GM04503 (cell line): Measurements from ENCODE around the gene PDPN.
A peak's percentile ranks its signal among the peaks of the same experiment; 100 is the strongest.
"Not testable (repeated sequence)": the region's sequence is repeated elsewhere in the genome, so short reads cannot be mapped to it uniquely, and the experiment has no call there.

Experiments used
- DNase-seq: peaks from one replicate; pipeline ENCODE4 v3.0.0-alpha.2; 2012; ENCODE audit warnings: low read depth

The PDPN gene, protein sequence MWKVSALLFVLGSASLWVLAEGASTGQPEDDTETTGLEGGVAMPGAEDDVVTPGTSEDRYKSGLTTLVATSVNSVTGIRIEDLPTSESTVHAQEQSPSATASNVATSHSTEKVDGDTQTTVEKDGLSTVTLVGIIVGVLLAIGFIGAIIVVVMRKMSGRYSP

DNA sequence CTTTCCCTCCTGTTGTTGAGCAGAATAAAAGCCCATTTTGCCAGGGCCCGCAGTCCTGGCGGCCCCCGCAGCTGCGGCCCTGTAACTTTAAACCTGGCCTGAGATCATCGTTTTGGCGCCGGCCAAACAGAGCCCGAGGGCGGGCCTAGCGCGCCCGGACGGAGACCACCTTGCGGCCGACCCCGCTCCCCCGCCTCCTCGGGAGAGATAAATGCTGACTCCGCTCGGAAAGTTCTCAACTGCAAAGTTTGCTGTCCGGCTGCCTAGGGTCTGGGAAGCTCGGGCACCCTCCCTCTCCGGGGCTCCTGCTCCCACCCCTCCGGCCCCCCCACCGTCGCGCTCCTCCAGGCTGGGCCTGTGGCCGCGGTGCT lies at the start of gene PDPN:
Gene PDPN, plus strand, starts transcription at position 238 of the 371 bp plus-strand sequence. CDS start 202 bp downstream, outside the sequence.
- DNase-seq = no peak

DNA sequence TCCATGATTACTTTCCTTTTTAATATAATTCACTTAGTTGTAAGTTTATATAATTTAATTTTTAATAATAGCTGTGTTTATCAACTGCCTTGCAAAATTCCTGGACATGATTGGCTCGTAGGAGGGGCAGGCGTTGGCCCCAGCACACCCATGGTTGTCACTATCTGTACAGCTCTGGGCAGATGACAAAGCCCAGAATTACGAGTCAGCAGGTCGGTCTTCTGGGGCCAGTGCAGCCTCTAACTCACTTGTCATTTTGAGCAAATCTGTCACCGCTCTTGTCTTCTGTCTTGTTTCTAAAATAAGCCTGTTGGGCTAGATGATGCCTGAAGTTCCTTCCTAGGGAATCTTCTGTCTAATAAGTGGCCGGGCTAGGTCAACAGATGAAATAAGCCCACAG lies 48.4 kb upstream of the PDPN start:
- DNase-seq = no peak

DNA sequence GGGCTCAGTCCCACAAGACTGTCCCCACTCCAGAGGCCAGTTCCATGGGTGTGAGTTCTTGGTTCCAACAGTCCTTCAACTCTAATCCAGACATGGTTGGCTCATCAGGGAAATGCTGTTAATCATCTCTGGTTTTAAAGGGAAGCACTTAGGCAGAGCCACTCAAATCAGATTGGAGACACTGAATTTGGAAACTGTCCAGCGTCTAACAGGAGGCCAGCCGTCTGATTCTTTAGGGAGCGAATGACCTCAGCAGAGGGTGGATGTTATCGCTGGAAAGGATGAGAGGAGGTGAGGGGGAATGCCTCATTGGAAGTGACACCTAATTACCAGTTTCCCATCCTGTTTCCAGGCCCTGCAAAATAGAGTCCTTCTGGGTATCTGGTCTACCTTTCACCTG lies 47.1 kb upstream of the PDPN start:
- no peak for DNase-seq

- no peak for DNase-seq
Observed at GRCh38 chr1:13538832-13539231, 44.8 kb upstream of the PDPN start.

GRCh38 chr1:13539683-13540082 lies 43.9 kb upstream of the PDPN start:
- DNase-seq = no peak

DNA sequence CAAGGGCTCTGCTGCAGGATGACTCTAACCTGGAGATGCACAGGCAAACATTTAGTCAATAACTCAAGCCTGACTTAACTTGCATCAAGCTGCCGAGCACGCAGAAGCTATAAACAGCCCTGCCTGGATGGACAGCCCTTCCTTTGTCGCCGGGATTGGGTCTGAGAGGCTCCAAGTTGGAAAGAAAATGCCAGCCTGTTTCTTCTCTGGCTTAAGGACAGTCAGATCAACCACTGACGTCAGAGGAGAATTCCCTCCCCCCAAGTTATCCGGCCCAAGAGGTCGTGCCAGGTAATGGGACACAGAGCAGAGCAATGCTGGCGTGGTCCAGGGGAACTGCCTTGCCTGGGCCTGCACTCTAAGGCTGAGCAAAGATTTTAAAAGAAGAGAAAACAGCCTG lies 42.8 kb upstream of the PDPN start:
- DNase-seq = no peak

- no peak for DNase-seq
Observed at GRCh38 chr1:13541435-13542215, 42.0 kb upstream of the PDPN start.

GRCh38 chr1:13543451-13544220 lies 40.0 kb upstream of the PDPN start:
- peak; percentile 3 for DNase-seq

DNA sequence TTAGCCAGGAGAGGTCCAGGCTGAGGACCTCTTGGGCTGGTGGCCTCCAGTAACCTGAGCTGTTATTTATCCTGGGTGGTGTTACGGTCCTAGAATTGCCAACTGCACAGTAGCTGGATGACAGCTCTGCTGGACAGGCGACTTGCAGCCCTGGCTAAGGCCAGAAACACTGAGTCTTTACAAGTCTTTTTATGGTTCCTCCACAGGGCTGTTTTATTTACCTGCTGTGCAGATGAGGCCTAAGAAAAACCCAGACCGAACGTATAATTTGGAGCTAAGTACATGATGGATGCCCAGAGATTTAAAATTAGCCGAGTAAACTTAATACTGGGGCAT lies 39.4 kb upstream of the PDPN start:
- no peak for DNase-seq

DNA sequence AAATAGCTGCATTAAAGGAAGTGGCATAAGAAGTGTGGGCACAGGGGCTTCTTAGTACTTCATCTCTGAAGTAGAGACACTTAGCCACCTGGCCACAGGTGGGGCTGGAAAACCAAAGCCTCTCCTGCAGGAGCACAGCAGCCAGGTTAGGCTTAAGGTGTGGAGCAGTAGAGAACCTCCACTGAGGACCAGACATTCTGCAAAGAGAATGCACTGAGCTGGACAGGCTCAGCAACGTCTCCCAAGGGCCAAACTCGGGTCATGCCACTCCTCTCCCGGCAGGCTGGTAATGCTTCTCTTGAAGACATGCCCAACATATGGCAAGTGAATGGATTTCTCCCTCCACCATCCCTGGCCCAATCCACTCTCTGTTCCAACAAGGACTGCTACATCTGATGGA lies 36.8 kb upstream of the PDPN start:
- no peak for DNase-seq

GRCh38 chr1:13548281-13548680 lies 35.4 kb upstream of the PDPN start:
- DNase-seq = no peak

DNA sequence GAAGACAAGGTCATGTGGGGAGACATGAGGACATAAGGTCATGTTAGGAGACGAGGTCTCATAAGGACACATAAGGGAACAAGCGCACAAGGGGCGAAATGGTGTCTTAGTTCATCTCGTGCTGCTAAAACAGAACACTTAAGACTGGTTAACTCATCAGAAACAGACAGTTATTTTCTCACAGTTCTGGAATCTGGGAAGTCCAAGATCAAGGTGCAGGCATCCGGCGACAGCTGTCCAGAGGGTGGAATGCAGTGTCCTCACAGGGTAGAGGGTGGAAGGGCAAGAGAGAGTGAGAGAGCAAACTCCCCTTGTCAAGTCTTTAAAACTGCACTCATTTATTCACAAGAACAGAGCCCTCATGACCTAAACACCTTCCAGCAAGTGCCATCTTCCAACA lies 34.6 kb upstream of the PDPN start:
- no peak for DNase-seq

GRCh38 chr1:13549521-13549920 lies 34.1 kb upstream of the PDPN start:
- DNase-seq = no peak

- DNase-seq = no peak
Observed at GRCh38 chr1:13550663-13551062, 33.0 kb upstream of the PDPN start.

DNA sequence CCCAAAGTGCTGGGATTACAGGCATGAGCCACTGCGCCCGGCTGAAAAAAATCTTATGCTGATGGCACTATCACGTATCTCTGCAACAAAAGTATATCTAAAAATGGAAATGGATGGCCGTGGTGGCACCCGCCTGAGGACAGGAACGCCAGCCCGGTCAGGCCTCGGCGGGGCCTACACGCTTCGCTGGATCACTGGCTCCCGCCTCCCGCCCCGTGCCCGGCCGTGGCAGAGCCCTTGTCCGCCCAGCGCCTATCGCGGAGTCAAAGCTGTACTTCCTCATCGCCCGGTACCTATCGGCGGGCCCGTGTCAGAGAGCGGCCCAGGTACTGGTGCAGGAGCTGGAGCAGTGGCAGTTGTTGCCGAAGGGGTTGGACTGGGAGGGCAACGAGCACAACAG lies 28.8 kb upstream of the PDPN start:
- no peak for DNase-seq

GRCh38 chr1:13556224-13556764 lies 27.3 kb upstream of the PDPN start:
- no peak for DNase-seq

GRCh38 chr1:13560541-13560940 lies 23.1 kb upstream of the PDPN start:
- DNase-seq = no peak

- DNase-seq = not testable (repeated sequence)
Observed at GRCh38 chr1:13562981-13563380, 20.7 kb upstream of the PDPN start.

DNA sequence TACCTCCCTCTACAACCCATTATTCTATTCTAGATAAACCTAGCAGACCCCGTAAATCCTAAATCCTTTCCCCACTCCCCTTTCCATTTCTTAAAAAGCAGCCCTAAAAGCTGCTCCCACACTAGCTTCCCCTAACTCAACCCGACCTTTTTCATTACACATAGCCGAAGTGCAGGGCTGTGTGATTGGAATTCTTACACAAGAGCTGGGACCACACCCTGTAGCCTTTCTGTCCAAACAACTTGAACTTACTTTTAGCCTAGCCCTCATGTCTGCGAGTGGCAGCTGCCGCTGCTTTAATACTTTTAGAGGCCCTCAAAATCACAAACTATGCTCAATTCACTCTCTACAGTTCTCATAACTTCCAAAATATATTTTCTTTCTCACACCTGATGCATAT lies 19.6 kb upstream of the PDPN start:
- no peak for DNase-seq

- DNase-seq = not testable (repeated sequence)
Observed at GRCh38 chr1:13570435-13570834, 13.2 kb upstream of the PDPN start.

DNA sequence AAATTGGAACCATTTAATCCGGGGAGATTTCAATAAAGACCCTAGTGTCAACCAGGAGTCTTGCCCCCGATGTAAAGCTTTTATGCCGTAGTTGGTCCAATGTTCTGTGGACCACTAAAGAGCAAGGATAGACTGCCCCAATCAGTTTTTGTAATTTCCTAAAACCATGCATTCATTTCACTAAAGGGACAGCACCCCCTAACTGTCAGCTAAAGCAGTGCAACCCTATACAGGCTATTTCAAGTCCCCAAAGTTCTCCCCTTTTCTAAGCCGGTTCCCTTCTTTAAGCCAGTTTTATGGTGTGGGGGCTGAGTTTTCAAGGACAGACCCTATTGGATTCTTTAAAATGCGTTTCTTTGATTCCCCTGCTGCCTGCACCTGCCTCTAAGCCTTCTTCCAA lies 12.7 kb upstream of the PDPN start:
- DNase-seq = no peak

GRCh38 chr1:13573586-13573985 lies 10.0 kb upstream of the PDPN start:
- DNase-seq = no peak

- DNase-seq = no peak
Observed at GRCh38 chr1:13576926-13577325, 6.7 kb upstream of the PDPN start.
